GM18505 (cell line): ENCODE measurements around the gene SUSD5.
"Not testable (repeated sequence)": the region's sequence is repeated elsewhere in the genome, so short reads cannot be mapped to it uniquely, and the experiment has no call there.

Source experiments
- ATAC-seq: cut with Tn5 transposase; IDR thresholded peaks from one replicate; pipeline ENCODE4 v1.9.1; 2021; ENCODE audit not compliant: unreplicated experiment
- POLR2A ChIP-seq: IDR thresholded peaks from 4 replicates; pipeline ENCODE4 v1.6.1; 2011; ENCODE audit warnings: borderline replicate concordance; ENCODE audit not compliant: insufficient read depth, insufficient read length; ENCODE audit errors: extremely low read depth

SUSD5 gene

DNA sequence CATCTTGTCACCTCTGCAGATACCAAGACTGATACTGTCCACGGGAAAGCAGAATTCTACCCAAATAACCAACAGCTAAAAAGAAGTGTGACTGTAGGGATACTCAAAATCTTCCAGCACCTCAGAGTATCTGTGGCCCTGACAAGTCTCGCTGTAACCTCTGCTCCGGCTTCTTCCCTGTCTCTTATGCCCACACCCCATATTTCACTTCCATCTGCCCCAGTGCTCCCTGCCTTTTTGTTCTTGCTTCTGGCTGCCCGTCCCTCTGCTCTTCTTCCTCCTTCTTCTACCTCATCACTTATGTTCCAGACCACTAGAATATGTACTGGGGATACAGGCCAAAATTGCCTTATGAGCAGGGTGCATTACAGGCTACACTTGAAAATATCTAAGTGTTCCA is 59.4 kb downstream of the SUSD5 start:
- no peak for ATAC-seq
- TF ChIP-seq POLR2A, result no peak

GRCh38 chr3:33155301-33155700 is 63.3 kb downstream of the SUSD5 start:
- TF ChIP-seq POLR2A, result no peak
- ATAC-seq, result no peak

DNA sequence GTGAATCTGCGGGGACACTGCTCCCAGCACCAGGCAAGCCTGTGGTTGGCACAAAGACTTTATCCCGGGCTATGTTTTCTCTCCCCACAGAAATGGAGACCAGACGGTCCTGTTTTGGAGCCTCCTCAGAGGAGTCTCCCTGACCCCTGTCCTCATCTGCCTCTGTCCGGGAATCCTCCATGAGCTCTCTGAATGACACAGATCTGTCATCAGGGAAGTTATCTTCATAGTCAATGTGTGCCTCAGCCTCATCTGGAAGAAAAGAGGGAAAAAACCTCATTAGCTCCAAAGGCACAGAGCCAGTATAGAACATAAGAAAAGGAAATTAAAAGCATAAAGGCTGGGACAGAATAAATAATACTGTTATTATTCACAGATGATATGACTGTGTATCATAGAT is 64.8 kb downstream of the SUSD5 start:
- no peak for ATAC-seq
- no peak for TF ChIP-seq POLR2A

DNA sequence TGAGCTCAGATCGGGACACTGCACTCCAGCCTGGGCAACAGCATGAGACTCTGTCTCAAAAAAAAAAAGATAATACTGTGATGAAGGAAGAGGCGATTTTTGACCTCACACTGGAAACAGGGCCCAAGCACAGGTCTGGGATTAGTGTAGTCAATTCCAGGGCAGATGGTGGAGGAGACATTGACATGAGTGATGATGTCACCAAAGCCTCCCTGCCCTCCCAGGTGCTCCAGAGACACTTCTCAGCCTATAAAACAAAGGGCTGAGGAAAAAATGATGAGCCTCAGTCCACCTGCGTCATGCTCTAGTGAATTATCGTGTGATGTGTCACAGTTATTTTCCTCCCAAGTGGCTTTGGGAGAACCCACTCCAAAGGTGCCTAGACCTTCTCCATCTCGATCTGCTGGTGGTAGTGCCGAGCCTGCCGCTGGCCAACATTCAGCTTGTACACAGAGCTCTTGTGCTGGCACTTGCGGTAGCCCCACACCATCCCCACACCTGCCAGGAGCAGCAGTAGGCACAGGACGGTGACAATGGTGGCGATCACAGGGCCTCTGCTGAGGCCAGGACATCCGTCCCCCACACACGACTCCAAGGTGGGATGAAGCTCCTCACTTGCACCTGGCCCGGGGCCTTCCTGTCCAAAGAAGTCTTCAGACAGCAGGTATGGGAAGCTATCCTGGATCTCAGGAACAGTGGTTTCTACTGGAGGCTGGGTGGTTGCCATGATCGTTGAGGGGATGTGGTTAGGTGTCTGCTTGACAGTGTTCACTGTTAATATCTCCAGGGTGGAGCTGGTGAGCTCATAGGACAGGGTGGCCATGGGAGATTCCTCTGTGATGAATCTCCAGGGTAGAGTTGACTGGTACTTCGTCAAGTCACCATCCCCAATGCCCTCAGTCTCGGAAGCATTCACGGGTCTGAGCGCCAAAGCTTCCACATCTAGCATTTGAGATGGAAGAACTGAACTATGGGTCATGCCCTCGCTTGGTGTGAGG is 65.9 kb downstream of the SUSD5 start:
- TF ChIP-seq POLR2A, result no peak
- no peak for ATAC-seq

GRCh38 chr3:33149342-33149741 is 69.3 kb downstream of the SUSD5 start:
- ATAC-seq, result no peak
- TF ChIP-seq POLR2A, result no peak

DNA sequence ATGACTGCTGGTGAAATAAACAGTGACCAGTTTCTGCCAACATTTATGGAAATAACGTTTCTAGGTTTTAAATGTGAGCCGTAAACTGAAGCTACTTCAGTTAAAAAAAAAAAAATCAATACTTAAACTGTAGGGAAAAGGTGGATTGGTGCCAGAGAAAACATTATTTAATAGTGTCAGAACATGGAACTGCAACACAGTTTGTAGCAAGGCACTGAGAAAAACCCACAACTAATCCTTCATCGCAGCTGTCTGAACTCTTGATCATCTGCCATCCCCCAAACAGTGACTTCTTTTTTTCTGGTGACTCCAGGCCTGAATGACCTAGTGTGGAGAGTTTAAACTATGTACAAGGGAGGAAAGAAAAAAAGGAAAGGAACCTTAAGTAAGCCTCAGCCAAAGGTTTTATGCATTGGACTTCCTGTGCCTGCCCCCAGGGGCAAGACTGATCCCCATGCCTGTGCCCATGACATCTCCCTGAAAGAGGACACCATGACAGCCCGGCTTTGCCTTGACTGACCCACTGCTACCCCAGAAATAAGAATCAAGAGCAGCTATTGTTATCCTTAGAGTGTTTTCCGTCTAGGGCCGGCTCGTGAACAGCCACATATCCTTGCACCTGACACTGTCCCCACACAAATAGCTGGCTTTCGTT is 71.7 kb downstream of the SUSD5 start:
- no peak for TF ChIP-seq POLR2A
- no peak for ATAC-seq

DNA sequence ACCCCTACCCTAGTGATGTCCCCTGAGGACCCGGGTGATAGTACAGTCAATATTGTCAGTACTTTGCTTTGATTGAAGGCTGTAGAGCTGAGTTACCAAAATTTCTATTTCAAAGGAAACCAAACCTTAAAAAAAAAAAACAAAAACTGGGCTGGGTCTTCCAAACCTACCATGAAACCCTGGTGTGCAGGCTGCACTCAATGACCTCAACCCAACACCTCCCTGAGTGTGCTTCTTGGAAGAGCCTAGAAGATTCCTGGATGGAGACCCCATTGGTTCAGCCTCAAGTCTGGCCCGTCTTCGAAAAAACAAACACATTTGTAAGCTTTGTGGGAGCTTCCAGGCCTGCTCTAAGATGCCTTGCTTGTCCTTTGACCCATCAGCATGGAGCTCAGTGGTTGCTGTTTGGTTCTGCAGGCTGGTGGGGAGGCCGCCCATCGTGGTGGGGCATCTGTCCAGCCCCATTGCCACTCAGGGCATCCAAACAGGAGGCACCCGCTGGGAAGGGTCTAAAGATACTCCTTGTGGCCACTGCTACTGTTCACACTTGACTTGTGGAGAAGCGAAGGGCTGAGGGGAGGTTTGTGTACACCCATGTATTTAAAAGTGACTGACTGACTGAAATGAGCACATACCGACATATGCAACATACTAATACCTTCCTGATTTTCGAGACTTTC is 72.6 kb downstream of the SUSD5 start:
- TF ChIP-seq POLR2A, result no peak
- ATAC-seq, result no peak

- no peak for TF ChIP-seq POLR2A
- ATAC-seq, result no peak
Measured at GRCh38 chr3:33145221-33145900, 73.2 kb downstream of the SUSD5 start.

GRCh38 chr3:33144433-33144832 is 74.2 kb downstream of the SUSD5 start:
- ATAC-seq, result no peak
- no peak for TF ChIP-seq POLR2A

GRCh38 chr3:33141006-33141405 is 77.6 kb downstream of the SUSD5 start:
- TF ChIP-seq POLR2A, result no peak
- no peak for ATAC-seq

- no peak for ATAC-seq
- TF ChIP-seq POLR2A, result no peak
Measured at GRCh38 chr3:33139996-33140395, 78.6 kb downstream of the SUSD5 start.

DNA sequence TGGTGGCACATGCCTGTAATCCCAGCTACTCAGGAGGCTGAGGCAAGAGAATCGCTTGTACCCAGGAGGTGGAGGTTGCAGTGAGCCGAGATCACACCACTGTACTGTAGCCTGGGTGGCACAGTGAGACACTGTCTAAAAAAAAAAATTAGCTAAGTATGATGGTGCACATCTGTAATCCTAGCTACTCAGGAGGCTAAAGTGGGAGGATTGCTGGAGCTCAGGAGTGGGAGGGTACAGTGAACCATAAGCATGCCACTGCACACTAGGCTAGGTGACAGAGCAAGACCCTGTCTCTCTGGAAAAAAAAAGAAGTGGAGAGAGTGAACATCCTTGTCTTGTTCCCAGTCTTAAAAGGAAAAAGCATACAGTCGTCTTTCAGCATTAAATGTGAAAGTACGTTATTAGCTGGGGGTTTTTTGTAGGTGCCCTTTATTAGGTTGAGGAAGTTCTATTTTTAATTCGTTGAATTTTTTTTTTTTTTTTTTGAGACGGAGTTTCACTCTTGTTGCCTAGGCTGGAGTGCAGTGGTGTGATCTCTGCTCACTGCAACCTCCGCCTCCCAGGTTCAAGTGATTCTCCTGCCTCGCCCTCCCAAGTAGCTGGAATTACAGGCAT is 79.5 kb downstream of the SUSD5 start:
- ATAC-seq, result not testable (repeated sequence)

- no peak for ATAC-seq
- TF ChIP-seq POLR2A, result no peak
Measured at GRCh38 chr3:33137691-33138090, 80.9 kb downstream of the SUSD5 start.
